H1 (cell line): ENCODE data around the gene LTC4S. TPM values are rescaled to one million over a fixed set of nuclear protein-coding genes. Genes with fewer than 3 reads are reported as not detected.

Source experiments
- CTCF ChIA-PET: fragments of 300-600 bp; sonication (Branson Sonifier 250); formaldehyde crosslinking; loops from one replicate; lab custom pipeline; 2021; ENCODE audit not compliant: partially characterized antibody; lab: Charles Lee
- POLR2A ChIA-PET: fragments of 300-600 bp; sonication (Branson Sonifier 250); formaldehyde crosslinking; loops from one replicate; lab custom pipeline; 2021; ENCODE audit warnings: inconsistent platforms; ENCODE audit not compliant: partially characterized antibody; lab: Charles Lee
- DNase-seq, 2 experiments: peaks; one replicate each; pipeline versions ENCODE4 v3.0.0 to v3.0.0-alpha.2; 2010 to 2022; ENCODE audit warnings: low spot score in 2 of 2, low read depth in 1 of 2, mixed read lengths in 1 of 2
- FAIRE-seq: peaks from 2 replicates; lab custom pipeline; 2011; peaks lifted over from hg19 to GRCh38; lab: Jason Lieb, UNC
- H2AFZ ChIP-seq: 2 replicates; pipeline ENCODE4 v1.8.1; 2012; ENCODE audit warnings: low read length, inconsistent platforms
- H2AK5ac ChIP-seq: 2 replicates; pipeline ENCODE4 v1.6.1; 2013; ENCODE audit warnings: low read depth, low read length
- H2BK120ac ChIP-seq: replicated peaks from 2 replicates; pipeline ENCODE3; 2013; ENCODE audit warnings: low read depth, low read length, inconsistent platforms
- H2BK12ac ChIP-seq: 2 replicates; pipeline ENCODE4 v1.6.1; 2013; ENCODE audit warnings: low read depth, low read length
- H2BK15ac ChIP-seq: 2 replicates; pipeline ENCODE4 v1.6.1; 2013; ENCODE audit warnings: low read length
- H2BK20ac ChIP-seq: 2 replicates; pipeline ENCODE4 v1.6.1; 2013; ENCODE audit warnings: low read length
- H2BK5ac ChIP-seq: 2 replicates; pipeline ENCODE4 v1.6.1; 2013; ENCODE audit warnings: low read depth, low read length
- H3K14ac ChIP-seq: 2 replicates; pipeline ENCODE4 v1.6.1; 2013; ENCODE audit warnings: inconsistent platforms; ENCODE audit not compliant: insufficient read length
- H3K18ac ChIP-seq: 2 replicates; pipeline ENCODE4 v1.6.1; 2013; ENCODE audit warnings: low read length; ENCODE audit errors: extremely low read depth
- H3K23ac ChIP-seq: 2 replicates; pipeline ENCODE4 v1.6.1; 2013; ENCODE audit warnings: inconsistent platforms; ENCODE audit not compliant: insufficient read length
- H3K23me2 ChIP-seq: 2 replicates; pipeline ENCODE4 v1.6.1; 2013; ENCODE audit warnings: low read depth, low read length
- H3K27ac ChIP-seq: 2 replicates; pipeline ENCODE4 v1.6.1; 2011; ENCODE audit warnings: low read depth, low read length, inconsistent platforms
- H3K27me3 ChIP-seq, 4 experiments: replicated peaks in 1 of 4; 1 replicate in 1 of 4; 2 replicates in 3 of 4; pipeline versions ENCODE4 v1.6.1 to v1.8.1; 2011 to 2013; ENCODE audit warnings: low read length in 3 of 4, mild to moderate bottlenecking in 3 of 4, inconsistent platforms in 2 of 4, mixed read lengths in 2 of 4, moderate library complexity in 1 of 4; ENCODE audit not compliant: control insufficient read depth in 3 of 4, insufficient read depth in 3 of 4; ENCODE audit errors: extremely low read depth in 1 of 4
- H3K36me3 ChIP-seq, 4 experiments: 2 replicates each; pipeline versions ENCODE4 v1.6.1 to v1.8.1; 2011 to 2013; ENCODE audit warnings: mild to moderate bottlenecking in 4 of 4, low read length in 3 of 4, moderate library complexity in 2 of 4, control low read depth in 1 of 4, inconsistent platforms in 1 of 4; ENCODE audit not compliant: insufficient read depth in 4 of 4, control insufficient read depth in 2 of 4
- H3K4ac ChIP-seq: replicated peaks from 2 replicates; pipeline ENCODE3; 2013; ENCODE audit warnings: low read length, low read depth, mixed read lengths, inconsistent platforms; ENCODE audit not compliant: insufficient read length
- H3K4me1 ChIP-seq, 4 experiments: replicated peaks in 1 of 4; 1 replicate in 1 of 4; 2 replicates in 3 of 4; pipeline versions ENCODE4 v1.6.1 to v1.8.1; 2011 to 2013; ENCODE audit warnings: low read length in 3 of 4, inconsistent platforms in 2 of 4, mixed read lengths in 1 of 4; ENCODE audit not compliant: insufficient read depth in 4 of 4, control insufficient read depth in 3 of 4
- H3K4me2 ChIP-seq, 2 experiments: 2 replicates each; pipeline versions ENCODE4 v1.6.1 to v1.8.1; 2011 to 2013; ENCODE audit warnings: low read depth in 2 of 2, low read length in 2 of 2, control low read depth in 1 of 2, inconsistent platforms in 1 of 2, mild to moderate bottlenecking in 1 of 2; ENCODE audit not compliant: insufficient read depth in 1 of 2
- H3K4me3 ChIP-seq, 4 experiments: fragments of 200-600, 300-600 bp in 1 of 4; sonication (generic), shearing (Covaris generic), sonication (Bioruptor Twin) in 1 of 4; 2 replicates each; pipeline versions ENCODE4 v1.5.1 to v1.8.1; 2011 to 2016; ENCODE audit warnings: low read length in 4 of 4, low read depth in 3 of 4, control low read depth in 2 of 4, inconsistent platforms in 2 of 4, mild to moderate bottlenecking in 2 of 4, mixed read lengths in 1 of 4, moderate library complexity in 1 of 4; ENCODE audit not compliant: insufficient read depth in 2 of 4; ENCODE audit errors: extremely low read depth in 1 of 4
- H3K56ac ChIP-seq: replicated peaks from 2 replicates; pipeline ENCODE3; 2013; ENCODE audit warnings: low read depth, mild to moderate bottlenecking, mixed read lengths, low read length, inconsistent platforms; ENCODE audit not compliant: insufficient read length
- H3K79me1 ChIP-seq: 2 replicates; pipeline ENCODE4 v1.6.1; 2013; ENCODE audit warnings: low read depth, low read length, control low read depth
- H3K79me2 ChIP-seq, 2 experiments: 2 replicates each; pipeline versions ENCODE4 v1.6.1 to v1.8.1; 2012 to 2013; ENCODE audit warnings: low read length in 2 of 2, mild to moderate bottlenecking in 2 of 2, inconsistent platforms in 1 of 2; ENCODE audit not compliant: insufficient read depth in 2 of 2, control insufficient read depth in 1 of 2
- H3K9ac ChIP-seq, 4 experiments: replicated peaks in 1 of 4; 1 replicate in 1 of 4; 2 replicates in 3 of 4; pipeline versions ENCODE4 v1.6.1 to v1.8.1; 2011 to 2013; ENCODE audit warnings: low read depth in 3 of 4, low read length in 3 of 4, control low read depth in 2 of 4, mild to moderate bottlenecking in 2 of 4, moderate library complexity in 2 of 4, inconsistent platforms in 1 of 4; ENCODE audit errors: extremely low read depth in 1 of 4
- H3K9me3 ChIP-seq, 2 experiments: 2 replicates each; pipeline versions ENCODE4 v1.6.1 to v1.8.1; 2012 to 2013; ENCODE audit warnings: mild to moderate bottlenecking in 2 of 2, moderate library complexity in 2 of 2, control low read depth in 1 of 2, inconsistent platforms in 1 of 2, low read depth in 1 of 2, low read length in 1 of 2, mixed read lengths in 1 of 2; ENCODE audit not compliant: insufficient read depth in 2 of 2
- H4K20me1 ChIP-seq, 2 experiments: replicated peaks in 1 of 2; 2 replicates each; pipeline versions ENCODE3 to v1.8.1; 2011 to 2013; ENCODE audit warnings: inconsistent platforms in 2 of 2, low read length in 2 of 2, mild to moderate bottlenecking in 1 of 2; ENCODE audit not compliant: insufficient read depth in 2 of 2, control insufficient read depth in 1 of 2
- H4K5ac ChIP-seq: 2 replicates; pipeline ENCODE4 v1.6.1; 2013; ENCODE audit warnings: low read length, low read depth, mixed read lengths, inconsistent platforms; ENCODE audit not compliant: insufficient read length
- H4K8ac ChIP-seq: 2 replicates; pipeline ENCODE4 v1.8.0; 2013; ENCODE audit warnings: mild to moderate bottlenecking, moderate library complexity, low read length, inconsistent platforms; ENCODE audit not compliant: insufficient read depth; ENCODE audit errors: extremely low read depth
- H4K91ac ChIP-seq: replicated peaks from 2 replicates; pipeline ENCODE3; 2013; ENCODE audit warnings: low read length, mixed read lengths, inconsistent platforms; ENCODE audit not compliant: insufficient read length
- ATF3 ChIP-seq: IDR thresholded peaks from 2 replicates; pipeline ENCODE4 v1.6.1; 2011; ENCODE audit warnings: low read depth, mild to moderate bottlenecking, low read length; ENCODE audit not compliant: insufficient read depth
- CBX5 ChIP-seq: fragments of 300-800, 300-1000 bp; sonication (generic); IDR thresholded peaks from 2 replicates; pipeline ENCODE4 v1.7.1; 2016; ENCODE audit warnings: antibody characterized with exemption, low read length, low read depth
- CTBP2 ChIP-seq: IDR thresholded peaks from 2 replicates; pipeline ENCODE4 v1.7.0; 2011; ENCODE audit warnings: borderline replicate concordance, mild to moderate bottlenecking, moderate library complexity, mixed read lengths, low read length; ENCODE audit not compliant: insufficient read depth, insufficient read length
- KDM5A ChIP-seq: fragments of 200-600 bp; IDR thresholded peaks from 2 replicates; pipeline ENCODE4 v1.7.1; 2012; ENCODE audit warnings: mild to moderate bottlenecking, low read length, inconsistent platforms, mixed read lengths
- POLR2AphosphoS5 ChIP-seq: IDR thresholded peaks from 2 replicates; pipeline ENCODE4 v1.6.1; 2011; ENCODE audit warnings: low read depth, low read length
- POU5F1 ChIP-seq: IDR thresholded peaks from 2 replicates; pipeline ENCODE4 v1.6.1; 2011; ENCODE audit warnings: low read depth, mild to moderate bottlenecking, low read length, moderate library complexity
- RNF2 ChIP-seq: fragments of 200-900, 300-1000 bp; sonication (generic); IDR thresholded peaks from 2 replicates; pipeline ENCODE4 v1.7.1; 2016; ENCODE audit warnings: borderline replicate concordance, low read depth, mild to moderate bottlenecking, antibody characterized with exemption, low read length; ENCODE audit not compliant: poor library complexity, severe bottlenecking; ENCODE audit errors: missing control alignments
- SIRT6 ChIP-seq: IDR thresholded peaks from one replicate; pipeline ENCODE4 v1.7.1; 2012; ENCODE audit warnings: low read length, inconsistent platforms
- WGBS, 2 experiments: shearing (Covaris generic) in 1 of 2; methylation state at CpG; one replicate each; pipeline versions ENCODE4 v1.1.6 to v1.1.7; 2013 to 2015; ENCODE audit warnings: low lambda C conversion rate in 2 of 2, mixed read lengths in 2 of 2, inconsistent platforms in 1 of 2, low coverage in 1 of 2, missing lambda C conversion rate in 1 of 2; ENCODE audit not compliant: insufficient replicate concordance in 2 of 2, insufficient coverage in 1 of 2, insufficient read length in 1 of 2; ENCODE audit errors: extremely low coverage in 1 of 2, missing lambda C conversion rate in 1 of 2; 5-methylcytosine and 5-hydroxymethylcytosine counted together
- polyA plus RNA-seq, 7 experiments: library from polyadenylated mRNA; depleted of rRNA in 3 of 7; stranded (reverse) in 5 of 7; unstranded in 2 of 7; fragments of >200 nt in 5 of 7; fragments of 200-250 nt in 2 of 7; gene quantifications; 1 replicate in 5 of 7; 2 replicates in 1 of 7; 4 replicates in 1 of 7; pipeline versions ENCODE4 v1.2.1 to v1.2.3, GENCODE V29; 2011 to 2013; ENCODE audit warnings: missing spikeins in 2 of 7, mixed read lengths in 2 of 7
- total RNA-seq: library from RNA; stranded (reverse); fragmentation: NEBNext Ultra II Directional; extraction: Animal tissue kit (Norgen Biotek cat#: 25700); gene quantifications from 2 replicates; pipeline ENCODE4 v1.2.1, GENCODE V29; 2021

LTC4S gene
- total and polyA plus RNA-seq, 2 of the 8 experiments (the other 6 are each of a cell fraction or from before 2014, with no cell fraction given): 2.2 to 3.7 TPM

DNA sequence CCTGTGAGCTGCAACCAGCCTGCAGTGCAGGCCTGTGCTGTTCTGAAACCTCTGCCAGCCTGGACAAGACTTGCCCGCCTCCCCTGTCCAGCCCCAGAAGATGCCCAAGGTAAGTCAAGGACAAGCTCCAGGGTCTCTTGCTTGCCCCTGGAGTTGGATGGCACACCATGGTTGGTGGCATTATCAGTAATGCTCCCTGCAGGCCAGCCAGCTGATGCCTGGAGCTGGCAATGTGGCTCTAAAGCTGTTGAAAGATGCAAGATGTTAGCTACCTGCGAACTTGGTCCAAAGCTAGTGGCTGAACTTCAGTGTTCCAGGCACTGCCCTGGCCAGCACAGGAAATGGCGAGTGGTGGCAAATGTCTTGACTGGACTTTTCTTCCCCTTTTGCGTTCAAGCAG lies 14.0 kb upstream of the LTC4S start:
- no peaks in the 10 kb centered on the region for H3K27me3 ChIP-seq
- H3K14ac ChIP-seq: no peak overlapping the region
- H3K23ac ChIP-seq: no peak overlapping the region
- H4K91ac ChIP-seq: no peak overlapping the region
- no peak overlapping the region for H2AK5ac ChIP-seq
- peaks cover 0 to 2% of the 10 kb centered on the region in 2 experiments for H4K20me1 ChIP-seq
- no peak overlapping the region for H2BK15ac ChIP-seq
- ChIA-PET CTCF (interaction anchor here (0.9 to 6.7 kb wide), 3 partner anchors 12 to 41 kb away, joined by 3 to 53 read pairs (median 32); partner anchors contain the start of gene SQSTM1), POLR2A (interaction anchor here (0.8 to 1.8 kb wide), 5 partner anchors 9 to 156 kb away, joined by 3 to 8 read pairs (median 3); partner anchors contain the start of genes HNRNPH1 and LTC4S)
- FAIRE-seq (no peak), DNase-seq (no peak)
- no peak overlapping the region for H2BK12ac ChIP-seq
- H3K4me2 ChIP-seq: no peak overlapping the region
- WGBS, 2 experiments: 91% methylated on average over 4 of the region's 4 CpGs; no CpG with 5 or more reads in 1 of the 2 experiments
- no peaks in the 10 kb centered on the region for H3K79me2 ChIP-seq
- TF ChIP-seq RNF2: no peak
- TF ChIP-seq POLR2AphosphoS5: no peak
- TF ChIP-seq ATF3: no peak
- no peak for TF ChIP-seq CTBP2
- no peak for TF ChIP-seq CBX5
- no peak for TF ChIP-seq POU5F1
- TF ChIP-seq SIRT6: no peak
- no peak for TF ChIP-seq KDM5A
- H3K79me1 ChIP-seq: no peaks in the 10 kb centered on the region; the same call in 1 of the 2 replicates
- H4K5ac ChIP-seq: no peak overlapping the region
- peaks cover 7 to 19% (median 14%) of the 10 kb centered on the region in 4 experiments; a peak in 5 of 8 replicates for H3K36me3 ChIP-seq
- H2AFZ ChIP-seq: no peak overlapping the region
- H3K18ac ChIP-seq: no peak overlapping the region
- H3K9me3 ChIP-seq: no peaks in the 10 kb centered on the region
- H4K8ac ChIP-seq: no peak overlapping the region
- H3K4me3 ChIP-seq: no peak overlapping the region
- H2BK20ac ChIP-seq: no peak overlapping the region
- no peaks in the 10 kb centered on the region for H3K23me2 ChIP-seq
- no peak overlapping the region; a peak in 1 of 7 replicates for H3K9ac ChIP-seq
- H2BK5ac ChIP-seq: no peak overlapping the region
- H3K56ac ChIP-seq: no peak overlapping the region
- H3K27ac ChIP-seq: no peak overlapping the region
- no peaks in the 10 kb centered on the region for H3K4me1 ChIP-seq
- H2BK120ac ChIP-seq: no peak overlapping the region
- no peak overlapping the region for H3K4ac ChIP-seq
